Lower leg skin (tissue), 3 donors: Measurements from ENCODE around the gene BNIP3.

Experiments
- CTCF ChIP-seq, 3 donors: fragments of 450-650 bp; IDR thresholded peaks; one replicate each; pipeline ENCODE4 v1.5.1; 2016; ENCODE audit warnings: antibody characterized with exemption in 3 of 3, mild to moderate bottlenecking in 3 of 3, moderate library complexity in 2 of 3
- POLR2A ChIP-seq, 2 donors: fragments of 450-650 bp; IDR thresholded peaks; one replicate each; pipeline ENCODE4 v1.6.1; 2016 to 2017; ENCODE audit warnings: antibody characterized with exemption in 2 of 2, mild to moderate bottlenecking in 1 of 2, moderate library complexity in 1 of 2

DNA sequence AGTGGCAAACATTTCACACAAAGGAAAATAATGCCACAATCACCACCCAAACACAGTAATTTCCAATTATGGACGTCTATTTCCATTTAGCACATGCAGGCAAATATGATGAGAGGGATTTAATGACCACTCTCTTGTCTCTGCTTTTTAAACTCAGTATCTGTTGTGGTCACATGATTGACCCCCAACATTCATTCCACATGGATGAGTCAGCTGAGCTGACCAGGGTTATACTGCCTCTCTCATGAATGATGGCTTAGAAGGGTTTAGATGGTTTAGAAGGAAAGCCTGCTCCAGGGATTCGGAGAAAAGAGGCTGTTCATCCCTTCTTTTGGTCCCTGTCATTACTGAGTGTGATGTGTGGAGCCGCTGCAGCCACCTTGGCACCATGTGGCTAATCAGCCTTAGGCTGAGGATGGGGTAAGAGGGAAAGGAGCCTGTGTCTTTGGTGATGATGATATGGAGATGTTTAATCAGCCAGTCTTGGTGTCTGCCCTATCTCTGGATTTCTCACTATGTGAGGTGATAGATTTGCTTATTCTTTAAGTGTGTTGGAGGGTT lies 45.8 kb upstream of the BNIP3 start:
- no peak for TF ChIP-seq CTCF (IDR thresholded peaks at IDR 0.05)
- no peak for TF ChIP-seq POLR2A (IDR thresholded peaks at IDR 0.05)
